GM12878 (cell line): Measurements from ENCODE around the gene MCC. TPM values are rescaled to one million over a fixed set of nuclear protein-coding genes. Genes with fewer than 3 reads are reported as not detected.

Experiments used
- CREB1 ChIP-seq: IDR thresholded peaks from 2 replicates; pipeline ENCODE4 v1.6.1; 2012; ENCODE audit warnings: low read depth, mild to moderate bottlenecking, inconsistent platforms
- EED ChIP-seq: sonication (generic); IDR thresholded peaks from 2 replicates; pipeline ENCODE4 v1.6.1; 2016; ENCODE audit warnings: antibody characterized with exemption, low read depth
- EZH2 ChIP-seq: IDR thresholded peaks from 2 replicates; pipeline ENCODE4 v1.6.1; 2012; ENCODE audit warnings: low read depth, mild to moderate bottlenecking, control low read depth, inconsistent platforms, low read length, borderline replicate concordance; ENCODE audit not compliant: control insufficient read depth
- FOS ChIP-seq: IDR thresholded peaks from 3 replicates; pipeline ENCODE4 v1.6.1; 2011; ENCODE audit warnings: borderline replicate concordance; ENCODE audit not compliant: insufficient read length; ENCODE audit errors: extremely low read depth
- FOXK2 ChIP-seq: fragments of 450-650 bp; IDR thresholded peaks from 2 replicates; pipeline ENCODE4 v1.6.1; 2017; ENCODE audit warnings: mild to moderate bottlenecking, moderate library complexity
- IKZF2 ChIP-seq, 2 experiments: fragments of 450-650 bp; IDR thresholded peaks; 2 replicates each; pipeline ENCODE4 v1.6.1; 2017; ENCODE audit warnings: mild to moderate bottlenecking in 2 of 2, moderate library complexity in 2 of 2
- NR2C1 ChIP-seq: fragments of 450-650 bp; IDR thresholded peaks from 2 replicates; pipeline ENCODE4 v1.6.1; 2017; ENCODE audit warnings: antibody characterized with exemption, mild to moderate bottlenecking, moderate library complexity
- NR2C2 ChIP-seq: IDR thresholded peaks from 2 replicates; pipeline ENCODE4 v1.6.1; 2011; ENCODE audit warnings: borderline replicate concordance, low read depth; ENCODE audit not compliant: control insufficient read depth, insufficient read length
- RAD21 ChIP-seq: IDR thresholded peaks from 2 replicates; pipeline ENCODE4 v1.6.1; 2011; ENCODE audit warnings: mild to moderate bottlenecking, low read depth, low read length, moderate library complexity; ENCODE audit not compliant: insufficient read depth
- RUNX3 ChIP-seq: IDR thresholded peaks from 2 replicates; pipeline ENCODE4 v1.6.1; 2012; ENCODE audit warnings: low read length, inconsistent platforms
- SIN3A ChIP-seq: IDR thresholded peaks from 2 replicates; pipeline ENCODE4 v1.6.1; 2012; ENCODE audit warnings: low read depth, low read length, improper control_type of control experiment
- SIX5 ChIP-seq: IDR thresholded peaks from 2 replicates; pipeline ENCODE4 v1.6.1; 2011; ENCODE audit warnings: mild to moderate bottlenecking, low read depth, low read length, moderate library complexity; ENCODE audit not compliant: severe bottlenecking
- SMAD1 ChIP-seq: fragments of 450-650 bp; IDR thresholded peaks from 2 replicates; pipeline ENCODE4 v1.6.1; 2018; ENCODE audit warnings: mild to moderate bottlenecking, low read depth; ENCODE audit not compliant: partially characterized antibody
- SMAD5 ChIP-seq: IDR thresholded peaks from 2 replicates; pipeline ENCODE4 v1.6.1; 2016; ENCODE audit warnings: antibody characterized with exemption, low read depth
- SP1 ChIP-seq: IDR thresholded peaks from one replicate; pipeline ENCODE4 v1.6.1; 2011; ENCODE audit warnings: low read depth, low read length
- SUPT20H ChIP-seq: IDR thresholded peaks from 2 replicates; pipeline ENCODE4 v1.6.1; 2011; ENCODE audit warnings: low read depth, mild to moderate bottlenecking, low read length, moderate library complexity, borderline replicate concordance; ENCODE audit not compliant: control insufficient read depth
- YY1 ChIP-seq: IDR thresholded peaks from 2 replicates; pipeline ENCODE4 v1.6.1; 2011; ENCODE audit warnings: low read depth, mild to moderate bottlenecking, low read length
- ZZZ3 ChIP-seq: IDR thresholded peaks from 2 replicates; pipeline ENCODE4 v1.6.1; 2011; ENCODE audit warnings: low read depth; ENCODE audit not compliant: control insufficient read depth, insufficient read length
- polyA plus RNA-seq, 11 experiments: library from polyadenylated mRNA; depleted of rRNA in 4 of 11; unstranded in 6 of 11; stranded (reverse) in 5 of 11; fragments of >200 nt; fragmentation: Nextera tagmentation in 4 of 11; fragmentation: Illumina TruSeq in 1 of 11; extraction: Ambion mirVana in 4 of 11; extraction: Trizol in 1 of 11; gene quantifications; 1 replicate in 1 of 11; 2 replicates in 10 of 11; pipeline versions ENCODE4 v1.2.1 to v1.2.3, GENCODE V29; 2011 to 2016; ENCODE audit warnings: inconsistent platforms in 2 of 11, missing spikeins in 2 of 11, low read depth in 1 of 11
- total RNA-seq, 4 experiments: library from RNA; depleted of rRNA in 3 of 4; stranded (reverse); fragments of >200 nt in 3 of 4; fragmentation: Illumina TruSeq in 1 of 4; extraction: Trizol in 1 of 4; gene quantifications; 2 replicates each; pipeline versions ENCODE4 v1.2.1 to v1.2.3, GENCODE V29; 2013 to 2021
- TF ChIP-seq, protein P1 (sequence below): fragments of 450-650 bp; IDR thresholded peaks from 2 replicates; pipeline ENCODE4 v1.6.1; 2017; ENCODE audit warnings: antibody characterized with exemption, mild to moderate bottlenecking, moderate library complexity
- TF ChIP-seq, protein P2 (sequence below): IDR thresholded peaks from 2 replicates; pipeline ENCODE4 v1.6.1; 2011; ENCODE audit warnings: low read depth, low read length, improper control_type of control experiment, borderline replicate concordance
- TF ChIP-seq, protein P3 (sequence below): IDR thresholded peaks from 2 replicates; pipeline ENCODE4 v1.6.1; 2012; ENCODE audit warnings: low read depth, low read length, improper control_type of control experiment
- TF ChIP-seq, protein P4 (sequence below): fragments of 450-650 bp; formaldehyde crosslinking; IDR thresholded peaks from 2 replicates; pipeline ENCODE4 v1.4.0; 2020; ENCODE audit warnings: mild to moderate bottlenecking, moderate library complexity

Gene MCC
- total and polyA plus RNA-seq, 10 of the 15 experiments (the other 5 are each of a cell fraction or from before 2014, with no cell fraction given) = 0.03 to 0.86 (median 0.16) TPM

DNA sequence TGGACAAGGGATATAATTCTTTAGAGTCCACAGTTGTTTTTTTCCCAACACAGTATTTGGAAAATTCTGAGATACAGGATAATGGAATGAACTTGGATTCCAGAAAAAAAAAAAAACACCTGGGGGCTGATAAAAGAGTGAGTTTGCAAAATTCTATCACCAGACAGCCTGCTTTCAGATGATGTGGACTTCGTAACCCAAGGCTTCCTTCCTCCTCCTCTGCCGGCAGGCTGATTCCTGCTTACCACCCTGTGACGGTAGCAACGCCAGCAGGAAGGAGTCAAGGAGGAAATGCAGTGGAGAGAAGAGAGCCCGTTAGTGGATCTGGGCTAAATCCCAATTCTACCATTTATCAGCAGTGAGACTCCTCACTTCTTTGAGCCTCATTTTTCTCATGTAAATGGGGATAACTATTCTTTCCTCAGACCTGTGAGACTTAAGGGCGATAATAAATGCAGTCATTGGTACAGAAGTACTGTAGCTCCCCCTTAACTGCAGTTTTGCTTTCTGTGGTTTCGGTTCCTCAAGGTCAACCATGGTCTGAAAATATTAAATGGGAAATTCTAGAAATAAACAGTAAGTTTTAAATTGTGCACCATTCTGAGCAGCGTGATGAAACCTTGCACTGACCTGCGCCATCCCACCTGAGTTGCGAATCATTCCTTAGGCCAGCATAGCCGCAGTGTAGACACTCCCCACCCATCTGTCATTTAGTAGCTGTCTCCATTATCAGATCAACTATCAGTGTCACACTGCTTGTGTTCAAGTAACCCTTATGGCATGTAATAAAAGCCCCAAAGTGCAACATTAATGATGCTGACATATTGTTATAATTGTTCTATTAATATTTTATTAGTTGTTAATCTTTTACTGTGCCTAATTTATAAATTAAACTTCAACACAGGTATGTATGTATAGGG lies 440.3 kb downstream of the MCC start (continued):
- no peak for TF ChIP-seq SMAD1
- no peak for TF ChIP-seq SIN3A
- TF ChIP-seq SMAD5 = no peak
- TF ChIP-seq YY1 = no peak
- TF ChIP-seq NR2C2 = no peak
- TF ChIP-seq, protein P1, sequence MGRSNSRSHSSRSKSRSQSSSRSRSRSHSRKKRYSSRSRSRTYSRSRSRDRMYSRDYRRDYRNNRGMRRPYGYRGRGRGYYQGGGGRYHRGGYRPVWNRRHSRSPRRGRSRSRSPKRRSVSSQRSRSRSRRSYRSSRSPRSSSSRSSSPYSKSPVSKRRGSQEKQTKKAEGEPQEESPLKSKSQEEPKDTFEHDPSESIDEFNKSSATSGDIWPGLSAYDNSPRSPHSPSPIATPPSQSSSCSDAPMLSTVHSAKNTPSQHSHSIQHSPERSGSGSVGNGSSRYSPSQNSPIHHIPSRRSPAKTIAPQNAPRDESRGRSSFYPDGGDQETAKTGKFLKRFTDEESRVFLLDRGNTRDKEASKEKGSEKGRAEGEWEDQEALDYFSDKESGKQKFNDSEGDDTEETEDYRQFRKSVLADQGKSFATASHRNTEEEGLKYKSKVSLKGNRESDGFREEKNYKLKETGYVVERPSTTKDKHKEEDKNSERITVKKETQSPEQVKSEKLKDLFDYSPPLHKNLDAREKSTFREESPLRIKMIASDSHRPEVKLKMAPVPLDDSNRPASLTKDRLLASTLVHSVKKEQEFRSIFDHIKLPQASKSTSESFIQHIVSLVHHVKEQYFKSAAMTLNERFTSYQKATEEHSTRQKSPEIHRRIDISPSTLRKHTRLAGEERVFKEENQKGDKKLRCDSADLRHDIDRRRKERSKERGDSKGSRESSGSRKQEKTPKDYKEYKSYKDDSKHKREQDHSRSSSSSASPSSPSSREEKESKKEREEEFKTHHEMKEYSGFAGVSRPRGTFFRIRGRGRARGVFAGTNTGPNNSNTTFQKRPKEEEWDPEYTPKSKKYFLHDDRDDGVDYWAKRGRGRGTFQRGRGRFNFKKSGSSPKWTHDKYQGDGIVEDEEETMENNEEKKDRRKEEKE = no peak
- TF ChIP-seq, protein P2, sequence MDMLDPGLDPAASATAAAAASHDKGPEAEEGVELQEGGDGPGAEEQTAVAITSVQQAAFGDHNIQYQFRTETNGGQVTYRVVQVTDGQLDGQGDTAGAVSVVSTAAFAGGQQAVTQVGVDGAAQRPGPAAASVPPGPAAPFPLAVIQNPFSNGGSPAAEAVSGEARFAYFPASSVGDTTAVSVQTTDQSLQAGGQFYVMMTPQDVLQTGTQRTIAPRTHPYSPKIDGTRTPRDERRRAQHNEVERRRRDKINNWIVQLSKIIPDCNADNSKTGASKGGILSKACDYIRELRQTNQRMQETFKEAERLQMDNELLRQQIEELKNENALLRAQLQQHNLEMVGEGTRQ = no peak
- no peak for TF ChIP-seq FOXK2
- TF ChIP-seq RAD21 = no peak
- TF ChIP-seq EED = no peak
- TF ChIP-seq NR2C1 = no peak
- TF ChIP-seq, protein P3, sequence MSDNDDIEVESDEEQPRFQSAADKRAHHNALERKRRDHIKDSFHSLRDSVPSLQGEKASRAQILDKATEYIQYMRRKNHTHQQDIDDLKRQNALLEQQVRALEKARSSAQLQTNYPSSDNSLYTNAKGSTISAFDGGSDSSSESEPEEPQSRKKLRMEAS = no peak
- no peak for TF ChIP-seq FOS
- TF ChIP-seq SUPT20H = no peak
- TF ChIP-seq SIX5 = no peak
- peak; percentile 70 for TF ChIP-seq RUNX3
- no peak for TF ChIP-seq SP1
- no peak for TF ChIP-seq ZZZ3
- no peak for TF ChIP-seq EZH2
- TF ChIP-seq, protein P4, sequence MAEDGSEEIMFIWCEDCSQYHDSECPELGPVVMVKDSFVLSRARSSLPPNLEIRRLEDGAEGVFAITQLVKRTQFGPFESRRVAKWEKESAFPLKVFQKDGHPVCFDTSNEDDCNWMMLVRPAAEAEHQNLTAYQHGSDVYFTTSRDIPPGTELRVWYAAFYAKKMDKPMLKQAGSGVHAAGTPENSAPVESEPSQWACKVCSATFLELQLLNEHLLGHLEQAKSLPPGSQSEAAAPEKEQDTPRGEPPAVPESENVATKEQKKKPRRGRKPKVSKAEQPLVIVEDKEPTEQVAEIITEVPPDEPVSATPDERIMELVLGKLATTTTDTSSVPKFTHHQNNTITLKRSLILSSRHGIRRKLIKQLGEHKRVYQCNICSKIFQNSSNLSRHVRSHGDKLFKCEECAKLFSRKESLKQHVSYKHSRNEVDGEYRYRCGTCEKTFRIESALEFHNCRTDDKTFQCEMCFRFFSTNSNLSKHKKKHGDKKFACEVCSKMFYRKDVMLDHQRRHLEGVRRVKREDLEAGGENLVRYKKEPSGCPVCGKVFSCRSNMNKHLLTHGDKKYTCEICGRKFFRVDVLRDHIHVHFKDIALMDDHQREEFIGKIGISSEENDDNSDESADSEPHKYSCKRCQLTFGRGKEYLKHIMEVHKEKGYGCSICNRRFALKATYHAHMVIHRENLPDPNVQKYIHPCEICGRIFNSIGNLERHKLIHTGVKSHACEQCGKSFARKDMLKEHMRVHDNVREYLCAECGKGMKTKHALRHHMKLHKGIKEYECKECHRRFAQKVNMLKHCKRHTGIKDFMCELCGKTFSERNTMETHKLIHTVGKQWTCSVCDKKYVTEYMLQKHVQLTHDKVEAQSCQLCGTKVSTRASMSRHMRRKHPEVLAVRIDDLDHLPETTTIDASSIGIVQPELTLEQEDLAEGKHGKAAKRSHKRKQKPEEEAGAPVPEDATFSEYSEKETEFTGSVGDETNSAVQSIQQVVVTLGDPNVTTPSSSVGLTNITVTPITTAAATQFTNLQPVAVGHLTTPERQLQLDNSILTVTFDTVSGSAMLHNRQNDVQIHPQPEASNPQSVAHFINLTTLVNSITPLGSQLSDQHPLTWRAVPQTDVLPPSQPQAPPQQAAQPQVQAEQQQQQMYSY (CRISPR knock-in tag) = no peak
- no peak for TF ChIP-seq CREB1
- TF ChIP-seq IKZF2 (IDR thresholded peaks at IDR 0.05) = peak in 1 of 2 experiments; percentile 19; a peak in 2 of 4 replicates
